ENCODE results near the gene DDX43.

DNA sequence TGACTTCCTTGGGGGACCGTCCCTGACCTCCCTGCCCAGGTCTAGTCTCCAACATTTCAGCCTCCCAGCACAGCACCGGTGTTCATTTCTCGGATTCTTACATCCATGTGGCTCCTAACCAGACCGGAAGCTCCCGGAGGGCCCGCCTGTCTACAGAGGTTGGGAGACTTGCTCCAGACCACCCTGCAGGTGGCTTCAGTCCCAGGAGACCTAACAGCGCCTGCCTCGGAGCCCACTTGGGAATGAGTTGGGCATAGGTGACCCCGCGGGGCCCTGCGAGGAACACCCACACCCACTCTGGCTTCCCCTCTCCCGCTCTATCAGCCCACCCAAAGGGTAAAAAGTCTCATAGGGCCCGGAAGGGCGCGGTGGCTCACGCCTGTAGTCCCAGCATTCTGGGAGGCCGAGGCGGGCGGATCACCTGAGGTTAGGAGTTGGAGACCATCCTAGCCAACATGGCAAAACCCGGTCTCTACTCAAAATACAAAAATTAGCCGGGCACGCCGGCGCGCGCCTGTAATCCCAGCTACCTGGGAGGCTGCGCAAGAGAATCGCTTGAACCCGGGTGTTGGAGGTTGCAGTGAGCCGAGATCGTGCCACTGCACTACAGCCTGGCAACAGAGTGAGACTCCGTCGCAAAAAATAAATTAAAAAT lies 46.0 kb upstream of the DDX43 start:
- TF ChIP-seq, protein P1, sequence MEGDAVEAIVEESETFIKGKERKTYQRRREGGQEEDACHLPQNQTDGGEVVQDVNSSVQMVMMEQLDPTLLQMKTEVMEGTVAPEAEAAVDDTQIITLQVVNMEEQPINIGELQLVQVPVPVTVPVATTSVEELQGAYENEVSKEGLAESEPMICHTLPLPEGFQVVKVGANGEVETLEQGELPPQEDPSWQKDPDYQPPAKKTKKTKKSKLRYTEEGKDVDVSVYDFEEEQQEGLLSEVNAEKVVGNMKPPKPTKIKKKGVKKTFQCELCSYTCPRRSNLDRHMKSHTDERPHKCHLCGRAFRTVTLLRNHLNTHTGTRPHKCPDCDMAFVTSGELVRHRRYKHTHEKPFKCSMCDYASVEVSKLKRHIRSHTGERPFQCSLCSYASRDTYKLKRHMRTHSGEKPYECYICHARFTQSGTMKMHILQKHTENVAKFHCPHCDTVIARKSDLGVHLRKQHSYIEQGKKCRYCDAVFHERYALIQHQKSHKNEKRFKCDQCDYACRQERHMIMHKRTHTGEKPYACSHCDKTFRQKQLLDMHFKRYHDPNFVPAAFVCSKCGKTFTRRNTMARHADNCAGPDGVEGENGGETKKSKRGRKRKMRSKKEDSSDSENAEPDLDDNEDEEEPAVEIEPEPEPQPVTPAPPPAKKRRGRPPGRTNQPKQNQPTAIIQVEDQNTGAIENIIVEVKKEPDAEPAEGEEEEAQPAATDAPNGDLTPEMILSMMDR (IDR thresholded peaks at IDR 0.05; ENCODE audit: poor library complexity, severe bottlenecking): no peak
- TF ChIP-seq TAF1 (IDR thresholded peaks at IDR 0.05; ENCODE audit: low read depth) (no peak), POLR2AphosphoS5 (IDR thresholded peaks at IDR 0.05) (no peak), RAD21 (conservative IDR thresholded peaks at IDR 0.05) (no peak), EZH2 (IDR thresholded peaks at IDR 0.05; ENCODE audit: borderline replicate concordance, insufficient read depth, low read length, poor library complexity, severe bottlenecking) (no peak), MXI1 (conservative IDR thresholded peaks at IDR 0.05; ENCODE audit: poor library complexity, severe bottlenecking) (no peak), EP300 (conservative IDR thresholded peaks at IDR 0.05; ENCODE audit: poor library complexity, severe bottlenecking) (no peak)
- TF ChIP-seq, protein P2, sequence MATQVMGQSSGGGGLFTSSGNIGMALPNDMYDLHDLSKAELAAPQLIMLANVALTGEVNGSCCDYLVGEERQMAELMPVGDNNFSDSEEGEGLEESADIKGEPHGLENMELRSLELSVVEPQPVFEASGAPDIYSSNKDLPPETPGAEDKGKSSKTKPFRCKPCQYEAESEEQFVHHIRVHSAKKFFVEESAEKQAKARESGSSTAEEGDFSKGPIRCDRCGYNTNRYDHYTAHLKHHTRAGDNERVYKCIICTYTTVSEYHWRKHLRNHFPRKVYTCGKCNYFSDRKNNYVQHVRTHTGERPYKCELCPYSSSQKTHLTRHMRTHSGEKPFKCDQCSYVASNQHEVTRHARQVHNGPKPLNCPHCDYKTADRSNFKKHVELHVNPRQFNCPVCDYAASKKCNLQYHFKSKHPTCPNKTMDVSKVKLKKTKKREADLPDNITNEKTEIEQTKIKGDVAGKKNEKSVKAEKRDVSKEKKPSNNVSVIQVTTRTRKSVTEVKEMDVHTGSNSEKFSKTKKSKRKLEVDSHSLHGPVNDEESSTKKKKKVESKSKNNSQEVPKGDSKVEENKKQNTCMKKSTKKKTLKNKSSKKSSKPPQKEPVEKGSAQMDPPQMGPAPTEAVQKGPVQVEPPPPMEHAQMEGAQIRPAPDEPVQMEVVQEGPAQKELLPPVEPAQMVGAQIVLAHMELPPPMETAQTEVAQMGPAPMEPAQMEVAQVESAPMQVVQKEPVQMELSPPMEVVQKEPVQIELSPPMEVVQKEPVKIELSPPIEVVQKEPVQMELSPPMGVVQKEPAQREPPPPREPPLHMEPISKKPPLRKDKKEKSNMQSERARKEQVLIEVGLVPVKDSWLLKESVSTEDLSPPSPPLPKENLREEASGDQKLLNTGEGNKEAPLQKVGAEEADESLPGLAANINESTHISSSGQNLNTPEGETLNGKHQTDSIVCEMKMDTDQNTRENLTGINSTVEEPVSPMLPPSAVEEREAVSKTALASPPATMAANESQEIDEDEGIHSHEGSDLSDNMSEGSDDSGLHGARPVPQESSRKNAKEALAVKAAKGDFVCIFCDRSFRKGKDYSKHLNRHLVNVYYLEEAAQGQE (IDR thresholded peaks at IDR 0.05; ENCODE audit: borderline replicate concordance): no peak
